Nephron (organoid): ENCODE results near the gene ASH1L.
"Not testable (repeated sequence)": the region's sequence is repeated elsewhere in the genome, so short reads cannot be mapped to it uniquely, and the experiment has no call there.

Experiments used
- H3K27ac Mint-ChIP-seq, 3 experiments: 2 replicates each; pipeline ENCODE4 v1.8.0; 2020; ENCODE audit warnings: mixed read lengths in 3 of 3, mild to moderate bottlenecking in 2 of 3, moderate library complexity in 1 of 3
- H3K27me3 Mint-ChIP-seq: 2 replicates; pipeline ENCODE4 v1.8.0; 2021; ENCODE audit warnings: low read depth, mild to moderate bottlenecking, moderate library complexity, mixed read lengths
- H3K36me3 Mint-ChIP-seq: 2 replicates; pipeline ENCODE4 v1.8.0; 2020; ENCODE audit warnings: low read depth, mixed read lengths
- H3K4me1 Mint-ChIP-seq: 2 replicates; pipeline ENCODE4 v1.8.0; 2020; ENCODE audit warnings: mixed read lengths
- H3K4me3 Mint-ChIP-seq, 3 experiments: 2 replicates each; pipeline ENCODE4 v1.8.0; 2020; ENCODE audit warnings: mild to moderate bottlenecking in 3 of 3, mixed read lengths in 3 of 3, moderate library complexity in 2 of 3
- H3K9me3 Mint-ChIP-seq: 2 replicates; pipeline ENCODE4 v1.8.0; 2020; ENCODE audit warnings: mixed read lengths
- TF ChIP-seq, protein P1 (sequence below), 3 experiments: fragments of 200-600 bp; sonication (generic); IDR thresholded peaks; one replicate each; pipeline ENCODE4 v1.5.0; 2021; ENCODE audit warnings: antibody characterized with exemption in 3 of 3; ENCODE audit not compliant: unreplicated experiment in 3 of 3

ASH1L gene

DNA sequence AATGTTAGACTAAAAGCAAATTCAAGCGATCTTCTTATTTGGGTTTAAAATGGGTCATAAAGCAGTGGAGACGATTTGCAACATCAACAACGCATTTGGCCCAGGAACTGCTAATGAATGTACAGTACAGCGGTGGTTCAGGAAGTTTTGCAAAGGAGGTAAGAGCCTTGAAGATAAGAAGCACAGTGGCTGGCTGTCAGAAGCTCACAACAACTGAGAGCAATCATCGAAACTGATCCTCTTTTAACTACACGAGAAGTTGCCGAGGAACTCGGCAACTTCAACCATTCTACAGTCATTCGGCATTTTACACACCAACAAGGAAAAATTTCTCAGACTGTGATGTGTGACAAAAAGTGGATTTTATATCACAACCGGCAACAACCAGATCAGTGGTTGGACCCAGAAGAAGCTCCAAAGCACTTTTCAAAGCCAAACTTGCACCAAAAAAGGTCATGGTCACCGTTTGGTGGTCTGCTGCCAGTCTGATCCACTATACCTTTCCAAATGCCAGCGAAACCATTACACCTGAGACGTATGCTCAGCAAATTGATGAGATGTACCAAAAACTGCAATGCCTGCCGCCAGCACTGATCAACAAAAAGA is 47.9 kb downstream of the ASH1L start:
- Mint-ChIP-seq H3K27ac (no peak overlapping the region), H3K27me3 (no peaks in the 10 kb centered on the region), H3K9me3 (no peaks in the 10 kb centered on the region), H3K4me1 (no peaks in the 10 kb centered on the region), H3K36me3 (peaks cover 37% of the 10 kb centered on the region), H3K4me3 (no peak overlapping the region)
- TF ChIP-seq, protein P1, sequence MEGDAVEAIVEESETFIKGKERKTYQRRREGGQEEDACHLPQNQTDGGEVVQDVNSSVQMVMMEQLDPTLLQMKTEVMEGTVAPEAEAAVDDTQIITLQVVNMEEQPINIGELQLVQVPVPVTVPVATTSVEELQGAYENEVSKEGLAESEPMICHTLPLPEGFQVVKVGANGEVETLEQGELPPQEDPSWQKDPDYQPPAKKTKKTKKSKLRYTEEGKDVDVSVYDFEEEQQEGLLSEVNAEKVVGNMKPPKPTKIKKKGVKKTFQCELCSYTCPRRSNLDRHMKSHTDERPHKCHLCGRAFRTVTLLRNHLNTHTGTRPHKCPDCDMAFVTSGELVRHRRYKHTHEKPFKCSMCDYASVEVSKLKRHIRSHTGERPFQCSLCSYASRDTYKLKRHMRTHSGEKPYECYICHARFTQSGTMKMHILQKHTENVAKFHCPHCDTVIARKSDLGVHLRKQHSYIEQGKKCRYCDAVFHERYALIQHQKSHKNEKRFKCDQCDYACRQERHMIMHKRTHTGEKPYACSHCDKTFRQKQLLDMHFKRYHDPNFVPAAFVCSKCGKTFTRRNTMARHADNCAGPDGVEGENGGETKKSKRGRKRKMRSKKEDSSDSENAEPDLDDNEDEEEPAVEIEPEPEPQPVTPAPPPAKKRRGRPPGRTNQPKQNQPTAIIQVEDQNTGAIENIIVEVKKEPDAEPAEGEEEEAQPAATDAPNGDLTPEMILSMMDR (IDR thresholded peaks at IDR 0.05; ENCODE audit: unreplicated experiment in 3 of 3), result no peak

DNA sequence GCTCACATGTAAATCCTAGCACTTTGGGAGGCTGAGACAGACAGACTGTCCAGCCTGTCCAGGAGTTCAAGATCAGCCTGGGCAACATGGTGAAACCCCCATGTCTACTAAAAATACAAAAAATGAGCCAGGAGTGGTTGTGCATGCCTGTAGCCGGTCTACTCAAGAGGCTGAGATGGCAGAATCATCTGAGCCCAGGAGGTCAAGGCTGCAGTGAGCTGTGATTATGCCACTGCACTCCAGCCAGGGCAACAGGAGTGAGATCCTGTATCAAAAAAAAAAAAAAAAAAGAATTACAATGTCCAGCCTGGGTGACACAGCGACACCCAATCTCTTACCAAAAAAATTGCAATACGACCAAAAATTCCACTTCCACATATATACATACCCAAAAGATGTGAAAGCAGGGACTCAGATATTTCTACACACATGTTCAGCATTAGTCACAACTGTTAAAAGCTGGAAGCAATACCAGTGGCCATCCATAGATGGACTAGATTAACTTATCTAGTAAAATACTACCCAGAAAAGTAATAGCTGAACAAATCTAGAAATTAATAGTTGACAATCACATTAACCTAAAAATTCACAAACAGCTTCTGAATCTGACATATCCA is 49.2 kb downstream of the ASH1L start:
- H3K27me3 Mint-ChIP-seq, result no peaks in the 10 kb centered on the region

DNA sequence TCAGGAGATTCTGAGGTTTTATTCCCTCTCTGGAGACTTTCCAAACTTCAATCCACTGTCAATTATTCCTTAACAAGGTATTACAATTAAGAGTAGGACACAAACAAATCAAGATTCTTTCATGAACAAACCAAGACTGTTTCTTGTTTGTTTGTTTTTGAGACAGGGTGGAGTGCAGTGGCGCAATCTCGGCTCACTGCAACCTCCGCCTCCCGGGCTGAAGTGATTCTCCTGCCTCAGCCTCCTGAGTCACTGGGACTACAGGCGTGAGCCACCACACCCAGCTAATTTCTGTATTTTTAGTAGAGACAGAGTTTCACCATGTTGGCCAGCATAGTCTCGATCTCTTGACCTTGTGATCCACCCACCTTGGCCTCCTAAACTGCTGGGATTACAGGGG is 51.2 kb downstream of the ASH1L start:
- H3K27me3 Mint-ChIP-seq, H3K4me1 Mint-ChIP-seq, H3K4me3 Mint-ChIP-seq, H3K9me3 Mint-ChIP-seq: not testable (repeated sequence)
- Mint-ChIP-seq H3K27ac (peak overlapping the region in 1 of 3 experiments; percentile 50), H3K36me3 (peaks cover 19% of the 10 kb centered on the region)

More for the DNA sequence above, 49.2 kb downstream of the ASH1L start:
- no peak overlapping the region for H3K27ac Mint-ChIP-seq
- no peaks in the 10 kb centered on the region for H3K9me3 Mint-ChIP-seq
- no peaks in the 10 kb centered on the region for H3K4me1 Mint-ChIP-seq
- no peak overlapping the region for H3K4me3 Mint-ChIP-seq
- TF ChIP-seq, protein P1 (IDR thresholded peaks at IDR 0.05; ENCODE audit: unreplicated experiment in 3 of 3), result no peak
- H3K36me3 Mint-ChIP-seq, result peaks cover 30% of the 10 kb centered on the region

DNA sequence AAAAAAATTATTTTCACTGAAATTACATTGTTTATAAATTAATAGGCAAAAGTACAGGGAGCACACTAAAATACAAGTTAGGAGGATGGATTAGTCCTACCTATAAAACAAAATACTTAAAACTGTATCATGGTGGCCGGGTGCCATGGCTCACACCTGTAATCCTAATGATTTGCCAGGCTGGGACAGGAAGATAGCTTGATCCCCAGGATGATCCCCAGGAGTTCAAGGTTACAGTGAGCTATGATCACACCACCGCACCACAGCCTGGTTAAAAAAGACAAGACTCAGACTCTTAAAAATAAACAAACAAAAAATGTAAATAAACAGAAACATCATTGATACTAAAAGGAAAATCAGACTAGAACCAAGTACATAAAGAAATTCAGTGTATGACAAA is 53.5 kb downstream of the ASH1L start:
- no peaks in the 10 kb centered on the region for H3K27me3 Mint-ChIP-seq
- TF ChIP-seq, protein P1 (IDR thresholded peaks at IDR 0.05; ENCODE audit: unreplicated experiment in 3 of 3), result no peak
- peaks cover 18% of the 10 kb centered on the region for H3K36me3 Mint-ChIP-seq
- no peak overlapping the region for H3K27ac Mint-ChIP-seq
- peaks cover 4% of the 10 kb centered on the region for H3K4me1 Mint-ChIP-seq
- no peak overlapping the region for H3K4me3 Mint-ChIP-seq
- H3K9me3 Mint-ChIP-seq, result no peaks in the 10 kb centered on the region

DNA sequence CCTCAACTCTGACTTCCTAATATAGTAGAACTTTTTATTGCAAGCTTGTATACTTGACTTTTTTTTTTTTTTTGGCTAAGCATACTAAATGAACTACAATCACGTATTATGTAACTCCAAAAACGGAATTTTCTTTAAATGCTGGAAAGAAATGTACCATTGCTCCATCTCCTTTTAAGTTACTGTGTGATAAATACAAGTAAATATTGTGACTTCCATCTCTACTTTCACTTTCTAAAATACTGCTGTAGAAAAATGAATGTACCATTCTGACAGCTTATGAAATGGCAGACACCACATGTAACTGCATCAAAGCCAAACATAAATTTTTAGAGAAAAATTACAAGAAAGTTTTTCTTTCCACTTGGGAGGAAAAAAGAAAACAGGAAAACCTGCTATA is 54.7 kb downstream of the ASH1L start:
- Mint-ChIP-seq H3K27me3 (no peaks in the 10 kb centered on the region), H3K9me3 (no peaks in the 10 kb centered on the region), H3K27ac (no peak overlapping the region), H3K4me3 (no peak overlapping the region), H3K36me3 (peaks cover 15% of the 10 kb centered on the region), H3K4me1 (peaks cover 9% of the 10 kb centered on the region)
- TF ChIP-seq, protein P1 (IDR thresholded peaks at IDR 0.05; ENCODE audit: unreplicated experiment in 3 of 3), result no peak

DNA sequence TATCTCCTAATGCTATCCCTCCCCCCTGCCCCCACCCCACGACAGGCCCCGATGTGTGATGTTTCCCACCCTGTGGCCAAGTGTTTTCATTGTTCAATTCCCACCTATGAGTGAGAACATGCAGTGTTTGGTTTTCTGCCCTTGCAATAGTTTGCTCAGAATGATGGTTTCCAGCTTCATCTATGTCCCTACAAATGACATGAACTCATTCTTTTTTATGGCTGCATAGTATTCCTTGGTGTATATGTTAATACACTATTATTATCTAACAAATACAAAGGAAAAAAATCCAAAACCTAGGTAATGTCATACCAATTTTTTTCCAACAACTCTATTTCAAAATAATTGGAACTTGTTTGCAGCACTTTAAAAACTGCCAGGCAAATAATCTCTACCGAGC is 56.6 kb downstream of the ASH1L start:
- not testable (repeated sequence) for H3K9me3 Mint-ChIP-seq, H3K27ac Mint-ChIP-seq, H3K4me3 Mint-ChIP-seq, H3K27me3 Mint-ChIP-seq, H3K36me3 Mint-ChIP-seq, H3K4me1 Mint-ChIP-seq

DNA sequence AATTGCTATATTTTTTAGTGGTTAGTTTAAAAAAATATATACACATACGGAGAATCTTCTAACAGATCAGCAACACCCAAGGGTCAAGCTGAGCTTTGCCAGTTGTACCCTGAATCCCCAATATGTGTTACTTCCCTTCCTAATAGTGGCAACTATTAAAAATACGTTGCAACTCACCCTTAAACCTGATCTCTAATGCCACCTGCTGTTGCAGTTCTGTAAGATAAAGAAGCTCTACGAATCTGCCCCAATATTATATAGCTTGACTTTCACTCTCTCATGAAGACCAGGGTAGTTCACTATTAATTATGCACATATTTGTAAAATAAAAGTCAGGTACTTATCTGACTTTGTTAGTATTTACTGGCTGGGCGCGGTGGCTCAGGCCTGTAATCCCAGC is 58.4 kb downstream of the ASH1L start:
- Mint-ChIP-seq H3K4me1 (peaks cover 23% of the 10 kb centered on the region), H3K27me3 (no peaks in the 10 kb centered on the region), H3K9me3 (no peaks in the 10 kb centered on the region), H3K4me3 (no peak overlapping the region), H3K27ac (no peak overlapping the region), H3K36me3 (peaks cover 12% of the 10 kb centered on the region)
- TF ChIP-seq, protein P1 (IDR thresholded peaks at IDR 0.05; ENCODE audit: unreplicated experiment in 3 of 3), result peak in 2 of 3 experiments; percentile 17 to 26
